Activated CD8-positive, alpha-beta T cell treated with anti-CD3 and anti-CD28 coated beads for 36 hours (primary cell): ENCODE results near the gene ALDH16A1. TPM values are rescaled to one million over a fixed set of nuclear protein-coding genes. Genes with fewer than 3 reads are reported as not detected.

ENCODE experiments used
- ATAC-seq: fragments of 200-7000 bp; cut with Tn5 transposase; one replicate; pipeline ENCODE4 v1.10.0; 2021; ENCODE audit warnings: mild to moderate bottlenecking, moderate library complexity
- CTCF ChIA-PET: fragments of 350-600 bp; sonication (Branson Sonifier 250); formaldehyde crosslinking; loops from one replicate; lab custom pipeline; 2021; ENCODE audit warnings: antibody characterized with exemption; lab: Charles Lee
- POLR2A ChIA-PET: fragments of 350-600 bp; sonication (Branson Sonifier 250); formaldehyde crosslinking; loops from one replicate; lab custom pipeline; 2021; ENCODE audit warnings: antibody characterized with exemption; lab: Charles Lee
- DNase-seq: peaks from one replicate; pipeline ENCODE4 v3.0.0-alpha.2; 2020
- H3K27ac Mint-ChIP-seq: one replicate; pipeline ENCODE4 v1.8.0; 2021; ENCODE audit warnings: mild to moderate bottlenecking, mixed read lengths
- H3K27me3 Mint-ChIP-seq: one replicate; pipeline ENCODE4 v1.8.0; 2021; ENCODE audit warnings: mixed read lengths
- H3K36me3 Mint-ChIP-seq: one replicate; pipeline ENCODE4 v1.8.0; 2021; ENCODE audit warnings: low read depth, mixed read lengths
- H3K4me1 Mint-ChIP-seq: one replicate; pipeline ENCODE4 v1.8.0; 2021; ENCODE audit warnings: low read depth, mixed read lengths
- H3K4me3 Mint-ChIP-seq: one replicate; pipeline ENCODE4 v1.8.0; 2021; ENCODE audit warnings: mild to moderate bottlenecking, moderate library complexity, mixed read lengths
- H3K9me3 Mint-ChIP-seq: one replicate; pipeline ENCODE4 v1.8.0; 2021; ENCODE audit warnings: mixed read lengths
- intact Hi-C: fragments of 100-400 bp; cut with micrococcal nuclease; formaldehyde crosslinking; loops from one replicate; pipeline ENCODE4 v1.10.0; 2022
- total RNA-seq, 2 experiments: library from RNA; stranded (reverse); gene quantifications; one replicate each; pipeline ENCODE4 v1.2.3, GENCODE V29; 2021
- TF ChIP-seq, protein P1 (sequence below): fragments of 200-600 bp; IDR thresholded peaks from one replicate; pipeline ENCODE4 v1.8.0; 2022; ENCODE audit warnings: antibody characterized with exemption, mild to moderate bottlenecking

ALDH16A1 gene
- total RNA-seq, 2 experiments from 2014 or later: 24.6 to 24.8 TPM

DNA sequence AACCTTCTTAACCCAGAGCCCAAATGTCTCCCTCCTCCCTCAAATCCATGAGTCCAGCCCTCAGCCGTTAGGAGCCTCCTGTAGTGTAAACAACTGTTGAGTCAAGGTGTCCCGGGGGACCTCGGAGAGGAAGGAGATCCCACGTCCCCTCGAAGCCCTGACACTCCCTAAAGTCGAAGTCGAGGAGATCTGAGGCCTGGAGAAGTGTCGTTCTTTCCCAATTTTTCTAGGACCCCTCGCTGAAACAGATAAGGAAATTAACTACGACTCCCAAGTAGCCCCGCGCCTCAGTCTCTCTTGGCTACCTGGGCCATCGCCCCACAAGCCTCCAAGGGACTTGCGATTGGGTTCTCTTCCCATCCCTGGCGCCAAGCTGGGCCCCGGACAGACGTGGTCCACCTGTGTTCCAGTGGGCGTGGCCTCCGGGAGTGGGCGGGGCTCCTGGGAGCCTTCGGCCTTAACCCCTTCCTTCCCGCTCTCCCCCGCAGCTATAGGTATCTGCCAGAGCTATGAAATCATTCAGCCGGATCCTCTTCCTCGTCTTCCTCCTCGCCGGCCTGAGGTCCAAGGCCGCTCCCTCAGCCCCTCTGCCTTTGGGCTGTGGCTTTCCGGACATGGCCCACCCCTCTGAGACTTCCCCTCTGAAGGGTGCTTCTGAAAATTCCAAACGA lies 27.0 kb upstream of the ALDH16A1 start:
- H3K4me1 Mint-ChIP-seq: peaks cover 50% of the 10 kb centered on the region
- no peak for ATAC-seq
- H3K36me3 Mint-ChIP-seq: no peaks in the 10 kb centered on the region
- no peak overlapping the region for H3K27ac Mint-ChIP-seq
- peak; percentile 65 for DNase-seq
- TF ChIP-seq, protein P1, sequence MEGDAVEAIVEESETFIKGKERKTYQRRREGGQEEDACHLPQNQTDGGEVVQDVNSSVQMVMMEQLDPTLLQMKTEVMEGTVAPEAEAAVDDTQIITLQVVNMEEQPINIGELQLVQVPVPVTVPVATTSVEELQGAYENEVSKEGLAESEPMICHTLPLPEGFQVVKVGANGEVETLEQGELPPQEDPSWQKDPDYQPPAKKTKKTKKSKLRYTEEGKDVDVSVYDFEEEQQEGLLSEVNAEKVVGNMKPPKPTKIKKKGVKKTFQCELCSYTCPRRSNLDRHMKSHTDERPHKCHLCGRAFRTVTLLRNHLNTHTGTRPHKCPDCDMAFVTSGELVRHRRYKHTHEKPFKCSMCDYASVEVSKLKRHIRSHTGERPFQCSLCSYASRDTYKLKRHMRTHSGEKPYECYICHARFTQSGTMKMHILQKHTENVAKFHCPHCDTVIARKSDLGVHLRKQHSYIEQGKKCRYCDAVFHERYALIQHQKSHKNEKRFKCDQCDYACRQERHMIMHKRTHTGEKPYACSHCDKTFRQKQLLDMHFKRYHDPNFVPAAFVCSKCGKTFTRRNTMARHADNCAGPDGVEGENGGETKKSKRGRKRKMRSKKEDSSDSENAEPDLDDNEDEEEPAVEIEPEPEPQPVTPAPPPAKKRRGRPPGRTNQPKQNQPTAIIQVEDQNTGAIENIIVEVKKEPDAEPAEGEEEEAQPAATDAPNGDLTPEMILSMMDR: no peak
- H3K9me3 Mint-ChIP-seq: no peaks in the 10 kb centered on the region
- CTCF ChIA-PET: interaction anchor here (0.6 to 1.1 kb wide), 2 partner anchors 8 to 69 kb away, joined by 3 read pairs; no protein-coding TSS in a partner anchor
- intact Hi-C loops: loop anchor here (5.0 kb wide), 1 partner anchor 34 kb away; no protein-coding TSS in a partner anchor
- POLR2A ChIA-PET: interaction anchor here (0.8 to 1.7 kb wide), 5 partner anchors 19 to 61 kb away, joined by 3 to 5 read pairs (median 3); partner anchors contain the start of genes PIH1D1 and RPL13A
- H3K27me3 Mint-ChIP-seq: peaks cover 83% of the 10 kb centered on the region
- H3K4me3 Mint-ChIP-seq: no peak overlapping the region

DNA sequence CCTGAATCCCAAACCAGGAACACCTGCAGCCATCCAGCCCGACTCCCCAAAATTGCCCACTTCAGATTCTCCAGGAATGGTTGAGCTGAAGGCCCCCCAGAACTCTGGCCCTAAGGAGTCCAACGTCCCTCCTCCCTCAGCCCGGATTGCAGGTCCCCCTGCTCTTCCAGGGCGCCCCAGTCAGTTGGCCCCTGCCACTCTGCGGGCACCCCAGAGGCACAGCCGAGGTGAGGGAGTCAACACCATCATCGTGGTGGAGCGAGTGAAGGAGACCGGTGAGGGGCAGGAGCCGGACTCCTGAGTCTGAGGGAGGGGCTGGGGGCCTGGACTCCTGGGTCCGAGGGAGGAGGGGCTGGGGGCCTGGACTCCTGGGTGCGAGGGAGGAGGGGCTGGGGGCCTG lies 25.7 kb upstream of the ALDH16A1 start:
- no peak overlapping the region for H3K4me3 Mint-ChIP-seq
- peaks cover 80% of the 10 kb centered on the region for H3K27me3 Mint-ChIP-seq
- intact Hi-C loops: loop anchor here (5.0 kb wide), 1 partner anchor 35 kb away; no protein-coding TSS in a partner anchor
- H3K4me1 Mint-ChIP-seq: peaks cover 42% of the 10 kb centered on the region
- ChIA-PET POLR2A (interaction anchor here (0.5 to 1.7 kb wide), 3 partner anchors 18 to 1275 kb away, joined by 4 to 5 read pairs (median 4); partner anchors contain the start of gene PIH1D1), CTCF (interaction anchor here (1.1 kb wide), 1 partner anchor 10 kb away, joined by 3 read pairs; no protein-coding TSS in a partner anchor)
- no peak for DNase-seq
- no peak overlapping the region for H3K27ac Mint-ChIP-seq
- TF ChIP-seq, protein P1: no peak
- no peaks in the 10 kb centered on the region for H3K9me3 Mint-ChIP-seq
- ATAC-seq: no peak
- H3K36me3 Mint-ChIP-seq: no peaks in the 10 kb centered on the region

DNA sequence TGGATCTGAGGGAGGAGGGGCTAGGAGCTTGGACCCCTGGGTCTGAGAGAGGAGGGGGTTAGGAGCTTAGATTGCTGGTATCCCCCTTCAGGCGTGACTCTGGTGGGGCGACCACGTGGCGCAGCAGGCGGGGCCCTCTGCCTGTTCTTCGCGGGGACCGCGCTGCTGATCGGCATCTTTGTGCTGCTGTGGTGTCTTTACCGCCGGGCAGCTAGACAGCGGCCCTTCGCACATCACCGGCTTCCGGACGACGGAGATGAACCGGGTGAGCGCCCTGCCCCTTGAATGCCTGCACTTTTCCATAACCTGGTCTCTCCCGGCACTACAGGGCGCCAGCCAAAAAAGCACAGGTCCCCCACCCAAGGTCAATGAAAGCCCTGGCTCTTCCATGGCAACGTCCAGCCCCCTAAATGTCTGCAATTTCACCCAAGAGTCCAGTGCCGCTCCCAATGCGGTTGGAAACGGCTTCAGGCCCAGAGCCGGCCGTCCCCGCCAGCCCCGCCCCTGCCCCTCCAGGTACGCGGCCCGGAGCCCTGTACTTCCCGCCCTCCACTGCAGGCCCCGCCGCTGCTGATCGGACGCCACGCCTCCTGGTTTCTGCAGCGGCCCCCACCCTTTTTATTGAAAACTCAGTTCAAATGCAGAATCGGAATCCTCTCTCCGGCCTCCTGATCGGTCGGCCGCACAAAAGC lies 25.0 kb upstream of the ALDH16A1 start:
- Mint-ChIP-seq H3K9me3 (no peaks in the 10 kb centered on the region), H3K4me1 (peaks cover 39% of the 10 kb centered on the region), H3K27ac (no peak overlapping the region), H3K36me3 (no peaks in the 10 kb centered on the region), H3K4me3 (peak overlapping the region; percentile 38), H3K27me3 (peaks cover 80% of the 10 kb centered on the region)
- intact Hi-C loops: loop anchor here (5.0 kb wide), 1 partner anchor 36 kb away; no protein-coding TSS in a partner anchor
- TF ChIP-seq, protein P1: no peak
- ChIA-PET CTCF (interaction anchor here (1.6 kb wide), 1 partner anchor 36 kb away, joined by 5 read pairs; no protein-coding TSS in a partner anchor), POLR2A (interaction anchor here (0.5 to 1.7 kb wide), 4 partner anchors 17 to 1276 kb away, joined by 3 to 5 read pairs (median 4); partner anchors contain the start of gene PIH1D1)
- DNase-seq: peak; percentile 57
- peak; percentile 41 for ATAC-seq

DNA sequence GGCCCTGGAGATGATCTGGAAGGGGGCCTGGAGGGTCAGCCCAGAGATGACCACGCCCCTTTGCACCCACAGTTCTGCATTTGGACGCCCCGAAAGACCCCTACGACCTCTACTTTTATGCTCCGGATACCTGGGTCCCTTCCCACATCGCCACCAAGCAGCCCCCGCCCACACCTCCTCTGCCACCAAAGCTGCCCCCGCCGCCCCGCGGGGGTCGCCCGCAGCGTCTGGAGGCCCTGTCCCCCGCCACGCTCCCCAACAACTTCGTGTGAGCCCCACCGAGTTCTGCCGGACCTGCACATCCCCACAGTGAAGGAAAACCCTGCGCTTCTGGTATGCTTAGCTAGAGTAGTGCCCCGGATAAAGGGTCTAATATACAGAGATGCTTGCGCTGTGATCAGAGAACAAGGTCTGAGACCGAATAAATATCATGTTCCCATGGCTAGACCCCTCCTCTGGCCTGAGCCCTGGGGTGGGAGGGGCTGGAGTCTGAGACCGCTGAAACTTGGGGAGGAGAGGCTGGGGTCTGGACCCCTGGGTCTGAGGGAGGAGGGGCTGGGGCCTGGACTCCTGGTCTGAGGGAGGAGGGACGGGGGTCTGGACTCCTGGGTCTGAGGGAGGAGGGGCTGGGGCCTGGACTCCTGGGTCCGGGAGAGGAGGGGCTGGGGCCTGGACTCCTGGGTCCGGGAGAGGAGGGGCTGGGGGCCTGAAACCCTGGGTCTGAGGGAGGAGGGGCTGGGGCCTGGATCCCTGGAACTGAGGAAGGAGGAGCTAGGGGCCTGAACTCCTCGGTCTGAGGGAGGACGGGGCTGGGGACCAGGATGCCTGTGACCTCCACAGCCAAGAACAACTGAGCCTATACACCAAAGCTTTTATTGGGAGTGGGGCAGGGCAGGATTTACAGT lies 24.2 kb upstream of the ALDH16A1 start:
- Mint-ChIP-seq H3K27ac (no peak overlapping the region), H3K9me3 (no peaks in the 10 kb centered on the region), H3K27me3 (peaks cover 81% of the 10 kb centered on the region), H3K4me3 (no peak overlapping the region), H3K36me3 (no peaks in the 10 kb centered on the region), H3K4me1 (peaks cover 39% of the 10 kb centered on the region)
- CTCF ChIA-PET: interaction anchor here (1.2 to 2.4 kb wide), 4 partner anchors 8 to 101 kb away, joined by 3 to 6 read pairs (median 4); no protein-coding TSS in a partner anchor
- TF ChIP-seq, protein P1: no peak
- intact Hi-C loops: loop anchor here (5.0 kb wide), 1 partner anchor 36 kb away; no protein-coding TSS in a partner anchor
- POLR2A ChIA-PET: interaction anchor here (1.0 to 1.9 kb wide), 4 partner anchors 12 to 96 kb away, joined by 3 to 7 read pairs (median 4); no protein-coding TSS in a partner anchor
- no peak for DNase-seq
- ATAC-seq: no peak
